ENCODE results near the gene PMS1.

DNA sequence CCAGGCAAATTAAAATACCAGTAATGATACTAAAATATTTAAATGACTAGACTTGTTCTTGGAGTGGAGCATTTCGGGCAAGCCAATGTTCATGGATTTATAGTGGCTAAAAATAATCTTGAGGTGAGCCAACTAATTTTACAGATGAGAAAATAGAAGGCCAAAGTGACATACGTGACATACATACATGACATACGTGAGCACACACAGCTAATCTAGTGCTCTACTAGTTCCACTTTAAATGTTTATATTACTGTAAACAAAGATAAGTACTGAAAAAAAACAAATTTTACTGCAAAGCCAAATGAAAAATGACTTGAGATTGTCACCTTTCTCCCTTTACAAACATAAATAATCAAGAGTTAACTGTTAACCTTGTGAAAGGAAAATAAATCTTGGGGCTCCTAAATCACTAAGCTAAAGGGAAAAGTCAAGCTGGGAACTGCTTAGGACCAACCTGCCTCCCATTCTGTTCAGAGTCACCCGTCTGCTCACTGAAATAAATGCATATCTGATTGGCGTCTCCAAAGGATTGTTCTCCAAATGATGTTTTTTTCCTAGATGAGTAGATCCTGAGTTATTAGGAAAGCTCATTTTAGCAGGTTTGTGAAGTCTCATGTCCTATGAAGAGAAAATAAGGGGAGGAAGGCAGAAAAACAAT lies 96.7 kb downstream of the PMS1 start:
- TF ChIP-seq, protein P1, sequence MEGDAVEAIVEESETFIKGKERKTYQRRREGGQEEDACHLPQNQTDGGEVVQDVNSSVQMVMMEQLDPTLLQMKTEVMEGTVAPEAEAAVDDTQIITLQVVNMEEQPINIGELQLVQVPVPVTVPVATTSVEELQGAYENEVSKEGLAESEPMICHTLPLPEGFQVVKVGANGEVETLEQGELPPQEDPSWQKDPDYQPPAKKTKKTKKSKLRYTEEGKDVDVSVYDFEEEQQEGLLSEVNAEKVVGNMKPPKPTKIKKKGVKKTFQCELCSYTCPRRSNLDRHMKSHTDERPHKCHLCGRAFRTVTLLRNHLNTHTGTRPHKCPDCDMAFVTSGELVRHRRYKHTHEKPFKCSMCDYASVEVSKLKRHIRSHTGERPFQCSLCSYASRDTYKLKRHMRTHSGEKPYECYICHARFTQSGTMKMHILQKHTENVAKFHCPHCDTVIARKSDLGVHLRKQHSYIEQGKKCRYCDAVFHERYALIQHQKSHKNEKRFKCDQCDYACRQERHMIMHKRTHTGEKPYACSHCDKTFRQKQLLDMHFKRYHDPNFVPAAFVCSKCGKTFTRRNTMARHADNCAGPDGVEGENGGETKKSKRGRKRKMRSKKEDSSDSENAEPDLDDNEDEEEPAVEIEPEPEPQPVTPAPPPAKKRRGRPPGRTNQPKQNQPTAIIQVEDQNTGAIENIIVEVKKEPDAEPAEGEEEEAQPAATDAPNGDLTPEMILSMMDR (IDR thresholded peaks at IDR 0.05) = no peak
- TF ChIP-seq POLR2A (IDR thresholded peaks at IDR 0.05) = no peak

Data from gastroesophageal sphincter (tissue), 3 donors.